ENCODE data around the gene GKN2.
"Not testable (repeated sequence)": the region's sequence is repeated elsewhere in the genome, so short reads cannot be mapped to it uniquely, and the experiment has no call there.

The GKN2 gene

DNA sequence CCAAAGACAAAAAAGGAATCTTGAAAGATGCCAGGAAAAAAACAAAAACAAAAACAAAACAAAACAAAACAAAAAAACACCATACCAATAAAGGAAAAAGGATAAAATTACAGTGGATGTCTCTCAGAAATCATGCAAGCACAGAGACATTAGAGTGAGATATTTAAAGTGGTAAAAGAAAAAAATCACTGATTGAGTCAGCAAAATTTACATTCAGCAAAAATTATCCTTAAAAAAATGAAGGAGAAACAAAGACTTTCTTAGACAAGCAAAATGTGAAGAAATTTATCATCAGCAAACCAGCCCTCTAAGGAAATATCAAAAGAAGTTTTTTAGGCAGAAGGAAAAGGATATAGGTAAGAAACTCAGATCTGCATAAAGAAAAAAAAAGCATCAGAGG lies 11.6 kb upstream of the GKN2 start:
- TF ChIP-seq, protein P1, sequence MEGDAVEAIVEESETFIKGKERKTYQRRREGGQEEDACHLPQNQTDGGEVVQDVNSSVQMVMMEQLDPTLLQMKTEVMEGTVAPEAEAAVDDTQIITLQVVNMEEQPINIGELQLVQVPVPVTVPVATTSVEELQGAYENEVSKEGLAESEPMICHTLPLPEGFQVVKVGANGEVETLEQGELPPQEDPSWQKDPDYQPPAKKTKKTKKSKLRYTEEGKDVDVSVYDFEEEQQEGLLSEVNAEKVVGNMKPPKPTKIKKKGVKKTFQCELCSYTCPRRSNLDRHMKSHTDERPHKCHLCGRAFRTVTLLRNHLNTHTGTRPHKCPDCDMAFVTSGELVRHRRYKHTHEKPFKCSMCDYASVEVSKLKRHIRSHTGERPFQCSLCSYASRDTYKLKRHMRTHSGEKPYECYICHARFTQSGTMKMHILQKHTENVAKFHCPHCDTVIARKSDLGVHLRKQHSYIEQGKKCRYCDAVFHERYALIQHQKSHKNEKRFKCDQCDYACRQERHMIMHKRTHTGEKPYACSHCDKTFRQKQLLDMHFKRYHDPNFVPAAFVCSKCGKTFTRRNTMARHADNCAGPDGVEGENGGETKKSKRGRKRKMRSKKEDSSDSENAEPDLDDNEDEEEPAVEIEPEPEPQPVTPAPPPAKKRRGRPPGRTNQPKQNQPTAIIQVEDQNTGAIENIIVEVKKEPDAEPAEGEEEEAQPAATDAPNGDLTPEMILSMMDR (IDR thresholded peaks at IDR 0.05; ENCODE audit: control insufficient read depth, extremely low read depth, insufficient read depth): no peak
- DNase-seq (ENCODE audit: low read depth): no peak
- H3K4me3 ChIP-seq (ENCODE audit: low read depth, low read length): no peak overlapping the region

DNA sequence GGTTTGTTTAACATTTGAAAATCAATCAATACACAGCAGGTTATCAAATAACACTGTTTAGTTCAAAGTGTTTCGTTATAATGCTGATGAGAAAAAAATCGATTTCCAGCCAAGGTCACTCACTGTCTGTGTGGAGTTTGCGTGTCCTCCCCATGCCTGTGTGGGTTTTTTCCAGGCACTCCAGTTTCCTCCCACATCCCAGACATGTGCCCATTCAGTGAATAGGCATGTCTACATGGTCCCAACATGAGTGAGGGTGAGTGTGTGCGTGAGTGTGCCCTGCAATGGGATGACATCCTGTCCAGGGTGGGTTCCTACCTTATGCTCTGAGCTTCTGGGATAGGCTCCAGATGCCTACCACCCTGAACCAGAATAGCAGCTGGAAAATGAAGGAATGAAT lies 8.7 kb upstream of the GKN2 start:
- no peak overlapping the region for H3K4me3 ChIP-seq (ENCODE audit: low read depth, low read length)
- DNase-seq (ENCODE audit: low read depth): no peak
- TF ChIP-seq, protein P1 (IDR thresholded peaks at IDR 0.05; ENCODE audit: control insufficient read depth, extremely low read depth, insufficient read depth): no peak

DNA sequence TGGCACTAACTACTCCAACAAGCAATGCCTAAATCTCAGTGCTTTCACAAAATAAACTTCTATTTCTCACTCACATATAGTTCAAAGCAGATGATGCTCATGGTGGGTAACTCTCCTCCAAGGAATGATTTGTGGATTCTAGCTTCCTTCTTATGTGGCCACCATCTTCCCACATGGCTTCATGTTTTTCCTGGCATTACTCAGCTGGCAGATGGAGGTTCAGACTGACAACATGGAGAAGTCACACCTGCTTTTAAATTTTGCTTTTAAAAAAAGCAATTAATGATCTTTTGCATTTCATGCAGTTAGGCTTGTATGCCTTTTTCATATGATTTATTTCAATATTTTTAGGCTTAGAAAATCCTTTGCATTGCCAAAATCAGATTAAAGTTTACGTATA lies 6.3 kb upstream of the GKN2 start:
- TF ChIP-seq, protein P1 (IDR thresholded peaks at IDR 0.05; ENCODE audit: control insufficient read depth, extremely low read depth, insufficient read depth): no peak
- DNase-seq (ENCODE audit: low read depth): no peak
- H3K4me3 ChIP-seq (ENCODE audit: low read depth, low read length): no peak overlapping the region

DNA sequence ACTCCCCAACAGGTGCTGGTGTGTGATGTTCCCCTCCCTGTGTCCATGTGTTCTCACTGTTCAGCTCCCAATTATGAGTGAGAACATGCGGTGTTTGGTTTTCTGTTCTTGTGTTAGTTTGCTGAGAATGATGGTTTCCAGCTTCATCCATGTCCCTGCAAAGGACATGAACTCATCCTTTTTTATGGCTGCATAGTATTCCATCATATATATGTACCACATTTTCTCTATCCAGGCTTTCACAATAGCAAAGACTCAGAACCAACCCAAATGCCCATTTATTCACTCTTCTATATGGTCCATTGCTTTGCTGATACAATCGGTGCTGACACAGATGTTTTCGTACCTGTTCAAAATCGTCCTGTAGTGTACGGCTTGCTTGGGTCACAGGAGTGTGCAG lies 2.7 kb upstream of the GKN2 start:
- DNase-seq (ENCODE audit: low read depth); H3K4me3 ChIP-seq (ENCODE audit: low read depth, low read length): not testable (repeated sequence)

DNA sequence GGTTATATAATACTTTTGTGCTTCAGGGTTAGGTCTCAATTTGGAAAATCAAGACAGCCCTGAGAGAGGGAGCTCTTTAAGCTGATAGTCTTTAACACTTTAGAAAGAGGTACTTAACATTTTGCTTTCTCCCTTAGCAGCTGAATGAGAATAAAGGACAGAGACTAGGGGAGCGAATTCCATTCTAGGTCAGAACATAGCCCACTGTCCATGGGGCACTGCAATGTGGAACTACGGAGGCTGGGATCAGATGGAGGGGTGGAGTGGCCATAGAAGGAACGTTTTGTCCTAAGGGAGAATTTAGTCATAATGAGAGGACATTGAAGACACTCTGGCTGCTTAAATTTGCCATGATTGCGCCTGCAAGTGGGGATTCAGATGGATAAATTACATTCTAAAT lies 794 bp downstream of the GKN2 start:
- TF ChIP-seq, protein P1 (IDR thresholded peaks at IDR 0.05; ENCODE audit: control insufficient read depth, extremely low read depth, insufficient read depth): no peak
- DNase-seq (ENCODE audit: low read depth): no peak
- H3K4me3 ChIP-seq (ENCODE audit: low read depth, low read length): no peak overlapping the region

DNA sequence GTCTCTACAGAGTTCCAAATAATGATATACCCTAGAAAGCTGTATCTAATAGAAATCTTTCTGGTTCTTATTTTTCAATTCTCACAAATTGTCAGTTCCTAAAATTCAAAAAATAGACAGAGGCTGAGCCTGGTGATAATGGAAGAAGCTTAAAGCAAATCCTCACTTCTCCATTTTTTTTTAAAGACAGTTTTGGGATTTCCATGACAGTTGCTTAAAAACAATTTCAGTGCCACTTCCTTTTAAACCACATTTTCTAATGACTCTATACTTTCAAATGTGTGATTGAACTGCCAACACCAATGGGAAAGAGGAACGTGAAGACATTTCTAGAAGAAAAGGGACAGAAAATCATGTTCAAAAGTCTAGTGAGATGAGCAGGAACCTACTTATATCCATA lies 4.0 kb downstream of the GKN2 start:
- H3K4me3 ChIP-seq (ENCODE audit: low read depth, low read length): no peak overlapping the region
- TF ChIP-seq, protein P1 (IDR thresholded peaks at IDR 0.05; ENCODE audit: control insufficient read depth, extremely low read depth, insufficient read depth): no peak
- no peak for DNase-seq (ENCODE audit: low read depth)

DNA sequence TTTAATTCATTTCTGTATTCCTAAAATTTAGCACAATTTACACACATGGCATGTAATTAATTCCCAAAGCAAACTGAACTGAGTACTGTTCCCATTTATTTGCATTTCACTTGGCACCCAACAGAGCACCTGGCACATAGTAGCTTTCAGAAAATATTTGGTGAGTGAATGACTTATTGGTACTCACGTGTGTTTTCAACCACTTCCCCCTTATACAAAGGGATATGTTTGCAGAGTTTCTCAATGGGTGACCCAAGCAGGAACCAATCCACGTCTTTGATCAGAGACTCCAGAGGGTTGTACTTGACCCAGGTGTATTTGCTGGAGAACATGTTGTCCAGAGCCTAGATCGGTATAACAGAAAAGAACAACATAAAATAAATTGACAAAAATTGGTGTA lies 6.6 kb downstream of the GKN2 start:
- DNase-seq (ENCODE audit: low read depth): peak; percentile 91
- TF ChIP-seq, protein P1 (IDR thresholded peaks at IDR 0.05; ENCODE audit: control insufficient read depth, extremely low read depth, insufficient read depth): no peak

More for the DNA sequence above, 6.6 kb downstream of the GKN2 start:
- H3K4me3 ChIP-seq (ENCODE audit: low read depth, low read length): no peak overlapping the region
